HG03565 (cell line): Measurements from ENCODE around the gene GTF3A.

Experiments used
- ATAC-seq: cut with Tn5 transposase; IDR thresholded peaks from one replicate; pipeline ENCODE4 v1.9.1; 2021; ENCODE audit warnings: mild to moderate bottlenecking, moderate library complexity; ENCODE audit not compliant: unreplicated experiment

GTF3A gene

DNA sequence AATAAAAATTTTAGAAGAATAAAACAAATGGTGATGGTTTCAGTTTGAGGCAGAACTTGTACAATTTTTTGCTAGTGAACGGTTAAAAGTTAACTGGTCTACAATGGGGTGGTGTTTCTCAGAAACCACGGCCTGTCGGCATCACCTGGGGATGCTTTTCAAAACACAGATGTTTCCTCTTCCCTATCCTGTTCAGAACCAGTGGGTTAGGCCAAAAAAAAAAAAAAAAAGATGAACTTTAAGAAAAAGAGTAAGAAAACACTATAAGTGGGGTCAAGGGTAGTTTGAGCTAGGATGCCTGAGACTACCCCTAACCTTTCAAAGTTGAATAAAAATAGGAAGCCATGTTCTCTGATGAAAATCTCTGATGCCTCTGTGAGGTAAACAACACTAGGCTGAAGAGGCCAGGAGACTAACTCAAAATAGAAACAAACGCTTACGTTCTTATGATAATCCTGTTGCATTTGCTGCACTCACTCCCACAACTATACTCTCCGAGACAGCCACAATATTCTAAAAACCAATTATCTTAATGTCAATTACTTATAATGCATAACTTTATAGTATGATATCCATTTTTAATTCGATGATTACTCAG, 22.7 kb downstream of the GTF3A start:
- ATAC-seq, result no peak

DNA sequence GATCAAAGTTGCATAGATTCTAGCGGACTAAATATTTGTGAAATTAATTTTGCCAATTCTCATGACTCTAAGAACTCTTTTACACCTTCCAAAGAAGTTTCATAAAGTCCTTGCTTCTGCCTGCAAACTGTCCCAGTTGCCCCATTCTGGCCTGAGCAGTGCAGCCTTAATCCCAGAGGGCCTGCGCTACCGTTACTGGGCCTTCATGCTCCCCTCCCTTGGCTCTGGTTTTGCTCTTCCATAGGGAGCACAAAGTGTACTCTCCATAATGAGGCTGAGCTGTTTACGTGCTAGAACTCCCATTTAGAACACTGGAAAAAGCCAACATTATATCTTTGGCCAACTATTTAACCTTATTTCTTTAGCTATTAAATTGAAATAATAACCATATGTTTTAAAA, 23.9 kb downstream of the GTF3A start:
- no peak for ATAC-seq

GRCh38 chr13:27449081-27449603, 24.7 kb downstream of the GTF3A start:
- ATAC-seq, result no peak

GRCh38 chr13:27449936-27450828, 25.8 kb downstream of the GTF3A start, which contains the start of gene MTIF3:
MTIF3 (minus strand) TSS chr13:27450564; CDS start chr13:27440448, 10,116 bp downstream.
- peak; percentile 81 for ATAC-seq

GRCh38 chr13:27450921-27451471, 26.6 kb downstream of the GTF3A start:
- ATAC-seq, result no peak

DNA sequence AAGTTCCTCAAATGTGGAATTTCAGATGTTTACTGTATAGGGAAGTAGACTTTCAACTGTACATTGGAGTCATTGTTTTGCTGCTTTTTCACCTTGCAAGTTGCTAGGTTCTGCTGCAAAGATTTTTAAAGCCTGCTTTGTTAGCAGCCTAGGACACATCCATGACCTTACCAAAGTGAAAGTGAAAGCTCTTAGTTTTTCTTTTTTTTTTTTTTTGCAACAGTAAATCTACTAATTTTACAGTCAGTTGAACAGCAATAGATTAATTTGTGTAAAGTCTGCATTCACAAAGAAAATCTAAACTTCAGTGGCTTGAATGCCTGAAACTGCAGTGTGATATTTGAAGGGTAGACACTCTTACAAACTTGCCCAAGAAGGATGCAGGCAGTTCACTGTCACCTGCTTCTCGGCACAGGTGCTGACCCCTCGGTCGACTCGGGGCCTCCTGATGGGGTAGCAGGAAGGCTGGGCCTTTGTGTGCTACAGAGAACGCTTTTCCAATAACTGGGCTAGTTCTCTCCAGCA, 31.0 kb downstream of the GTF3A start:
- ATAC-seq, result no peak

GRCh38 chr13:27461940-27462584, 37.6 kb downstream of the GTF3A start:
- ATAC-seq, result no peak

GRCh38 chr13:27463500-27463899, 39.1 kb downstream of the GTF3A start:
- ATAC-seq, result no peak

DNA sequence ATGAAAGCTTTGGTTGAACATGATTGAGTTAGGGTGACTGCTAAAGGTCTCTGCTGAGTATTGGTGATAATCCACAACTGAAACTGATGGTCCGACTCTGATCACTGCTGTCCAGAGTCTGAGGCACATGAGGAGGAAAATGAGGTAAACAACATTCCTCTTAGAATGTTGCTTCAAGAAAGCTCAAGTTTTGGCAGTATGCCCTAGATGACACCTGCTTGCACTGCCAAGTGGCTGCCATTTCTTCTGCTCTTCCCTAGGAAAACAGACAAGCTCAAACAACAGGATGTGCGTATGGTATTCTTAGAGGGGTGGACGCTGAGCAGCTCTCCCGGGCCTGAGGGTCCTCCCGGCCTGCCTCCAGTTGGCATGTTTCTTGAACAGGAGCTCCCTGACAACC, 41.2 kb downstream of the GTF3A start:
- no peak for ATAC-seq

DNA sequence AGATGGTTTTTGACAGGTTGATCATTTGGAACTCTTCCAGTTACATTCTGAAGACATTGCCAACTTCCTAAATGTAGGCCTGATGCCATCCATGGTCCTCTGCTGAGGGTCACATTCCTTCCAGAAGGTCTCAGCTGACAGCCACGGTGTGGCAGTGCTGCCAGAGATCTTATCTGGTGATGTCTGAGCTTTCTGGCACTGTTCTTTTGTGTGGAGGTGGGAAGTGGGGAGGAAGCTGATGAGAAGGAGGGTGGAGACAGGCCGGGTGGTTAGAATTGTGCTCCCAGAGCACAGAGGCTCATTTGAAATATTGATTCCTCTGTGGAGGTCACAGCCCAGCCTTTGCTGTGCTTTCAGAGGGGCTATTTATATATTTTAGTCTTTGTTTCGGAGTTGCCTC, 42.1 kb downstream of the GTF3A start:
- ATAC-seq, result no peak

DNA sequence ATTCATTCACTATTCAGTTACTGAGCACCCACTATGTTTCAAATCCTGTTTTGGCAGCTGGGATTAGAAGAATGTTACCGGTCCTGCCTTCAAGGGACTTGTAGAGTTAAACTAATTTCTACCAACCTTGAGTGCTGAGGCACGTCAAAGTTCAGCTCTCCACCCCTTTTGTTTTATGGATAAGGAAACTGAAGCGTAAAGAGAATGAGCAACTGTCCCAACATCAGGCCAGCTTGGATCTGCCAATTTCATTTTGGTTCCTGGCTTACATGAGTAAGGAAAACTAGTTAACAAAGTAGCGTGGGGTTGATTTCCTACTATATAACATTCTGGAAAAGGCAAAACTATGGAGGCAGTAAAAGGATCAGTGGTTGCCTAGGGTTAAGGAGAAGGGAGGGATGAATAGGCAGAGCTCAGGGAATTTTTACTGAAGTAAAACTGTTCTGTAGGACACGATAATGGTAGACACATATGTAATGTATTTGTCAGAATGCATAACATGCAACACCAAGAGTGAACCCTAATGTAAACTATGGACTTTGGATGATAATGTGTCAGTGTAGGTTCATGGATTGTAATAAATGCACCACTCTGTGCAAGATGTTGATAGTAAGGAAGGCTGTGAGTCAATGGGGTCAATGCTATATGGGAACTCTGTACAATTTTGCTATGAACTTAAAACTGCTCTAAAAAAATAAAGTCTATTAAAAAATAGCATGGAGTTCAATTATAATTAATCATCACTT, 45.8 kb downstream of the GTF3A start:
- no peak for ATAC-seq

- ATAC-seq, result no peak
Observed at GRCh38 chr13:27472441-27472840, 48.0 kb downstream of the GTF3A start.

GRCh38 chr13:27472941-27473340, 48.5 kb downstream of the GTF3A start:
- no peak for ATAC-seq

GRCh38 chr13:27474751-27475268, 50.4 kb downstream of the GTF3A start:
- ATAC-seq, result no peak

- ATAC-seq, result peak; percentile 78
Observed at GRCh38 chr13:27476943-27477703, 52.7 kb downstream of the GTF3A start.

GRCh38 chr13:27481766-27482165, 57.3 kb downstream of the GTF3A start:
- ATAC-seq, result no peak

- ATAC-seq, result peak; percentile 85
Observed at GRCh38 chr13:27482983-27483382, 58.6 kb downstream of the GTF3A start.

DNA sequence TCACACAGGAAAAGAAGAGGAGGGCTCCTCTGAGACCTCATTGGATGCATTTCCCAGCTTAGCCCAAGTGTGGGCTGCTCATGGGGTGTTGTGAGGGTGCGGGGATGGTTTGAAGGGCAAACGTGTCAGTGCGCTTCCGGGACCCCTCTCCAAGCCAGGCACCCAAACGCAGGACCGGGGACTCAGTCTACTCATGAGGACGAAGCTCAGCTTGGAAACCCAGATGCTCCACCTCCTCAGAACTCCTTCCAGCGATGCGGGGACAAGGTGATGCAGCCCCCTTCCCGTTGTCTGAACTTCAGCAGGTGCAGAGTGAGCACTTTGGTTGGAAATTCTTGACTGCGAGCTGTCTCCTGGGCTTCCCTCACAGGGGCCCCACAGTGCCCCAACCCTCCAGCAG, 59.0 kb downstream of the GTF3A start:
- ATAC-seq, result no peak
